ENCODE data around the gene AMBRA1. TPM values are rescaled to one million over a fixed set of nuclear protein-coding genes. Genes with fewer than 3 reads are reported as not detected.
"Not testable (repeated sequence)": the region's sequence is repeated elsewhere in the genome, so short reads cannot be mapped to it uniquely, and the experiment has no call there.

AMBRA1 gene
- total RNA-seq, 1 donor from 2014 or later = 25.3 TPM

GRCh38 chr11:46388619-46389449 lies 205.0 kb downstream of the AMBRA1 start:
- no peak for FAIRE-seq
- DNase-seq (ENCODE audit: low spot score in 2 of 2) = peak in 1 of 2 donors; percentile 40

- FAIRE-seq (no peak), DNase-seq (ENCODE audit: low spot score in 2 of 2) (peak in 1 of 2 donors; percentile 31)
These were observed 205.8 kb downstream of the AMBRA1 start for GRCh38 chr11:46387919-46388618.

GRCh38 chr11:46387456-46387855 lies 206.4 kb downstream of the AMBRA1 start:
- DNase-seq (ENCODE audit: low spot score in 2 of 2) (no peak), FAIRE-seq (no peak)

GRCh38 chr11:46386674-46387073 lies 207.1 kb downstream of the AMBRA1 start:
- DNase-seq (ENCODE audit: low spot score in 2 of 2) (no peak), FAIRE-seq (no peak)

GRCh38 chr11:46386005-46386578 lies 207.7 kb downstream of the AMBRA1 start:
- no peak for DNase-seq (ENCODE audit: low spot score in 2 of 2)

GRCh38 chr11:46385169-46386004 lies 208.4 kb downstream of the AMBRA1 start:
- FAIRE-seq = no peak
- no peak for DNase-seq (ENCODE audit: low spot score in 2 of 2)

More at GRCh38 chr11:46386005-46386578, 207.7 kb downstream of the AMBRA1 start:
- FAIRE-seq = no peak

- DNase-seq (ENCODE audit: low spot score in 2 of 2) (no peak), FAIRE-seq (no peak)
These were observed 209.7 kb downstream of the AMBRA1 start for GRCh38 chr11:46383974-46384701.

GRCh38 chr11:46383404-46383758 lies 210.4 kb downstream of the AMBRA1 start:
- FAIRE-seq (no peak), DNase-seq (ENCODE audit: low spot score in 2 of 2) (no peak)

- DNase-seq (ENCODE audit: low spot score in 2 of 2) (peak in 1 of 2 donors; percentile 65), FAIRE-seq (no peak)
These were observed 211.0 kb downstream of the AMBRA1 start for GRCh38 chr11:46382646-46383403.

GRCh38 chr11:46381819-46382645 lies 211.8 kb downstream of the AMBRA1 start:
- DNase-seq (ENCODE audit: low spot score in 2 of 2) (no peak), FAIRE-seq (no peak)

- FAIRE-seq (no peak), DNase-seq (ENCODE audit: low spot score in 2 of 2) (peak; percentile 71 to 80)
These were observed 212.6 kb downstream of the AMBRA1 start, which contains the start of gene MDK for GRCh38 chr11:46381048-46381818. MDK (plus strand) TSS chr11:46381669; CDS start chr11:46382058, 389 bp downstream.

- FAIRE-seq (no peak), DNase-seq (ENCODE audit: low spot score in 2 of 2) (peak; percentile 75 to 79)
These were observed 213.3 kb downstream of the AMBRA1 start for GRCh38 chr11:46380340-46381047.

GRCh38 chr11:46379482-46380293 lies 214.1 kb downstream of the AMBRA1 start:
- not testable (repeated sequence) for FAIRE-seq; DNase-seq (ENCODE audit: low spot score in 2 of 2)

- no peak for FAIRE-seq
- DNase-seq (ENCODE audit: low spot score in 2 of 2) = no peak
These were observed 214.9 kb downstream of the AMBRA1 start for GRCh38 chr11:46378811-46379481.

GRCh38 chr11:46378296-46378695 lies 215.5 kb downstream of the AMBRA1 start:
- no peak for DNase-seq (ENCODE audit: low spot score in 2 of 2)

More at GRCh38 chr11:46378296-46378695, 215.5 kb downstream of the AMBRA1 start:
- no peak for FAIRE-seq

All from frontal cortex (tissue), 4 donors.